ENCODE measurements around the gene SLF2. TPM values are rescaled to one million over a fixed set of nuclear protein-coding genes. Genes with fewer than 3 reads are reported as not detected.

Gene SLF2
- total and polyA plus RNA-seq, 2 of the 13 experiments (the other 11 are each of a cell fraction or from before 2014, with no cell fraction given) = 12.2 to 48.1 TPM

DNA sequence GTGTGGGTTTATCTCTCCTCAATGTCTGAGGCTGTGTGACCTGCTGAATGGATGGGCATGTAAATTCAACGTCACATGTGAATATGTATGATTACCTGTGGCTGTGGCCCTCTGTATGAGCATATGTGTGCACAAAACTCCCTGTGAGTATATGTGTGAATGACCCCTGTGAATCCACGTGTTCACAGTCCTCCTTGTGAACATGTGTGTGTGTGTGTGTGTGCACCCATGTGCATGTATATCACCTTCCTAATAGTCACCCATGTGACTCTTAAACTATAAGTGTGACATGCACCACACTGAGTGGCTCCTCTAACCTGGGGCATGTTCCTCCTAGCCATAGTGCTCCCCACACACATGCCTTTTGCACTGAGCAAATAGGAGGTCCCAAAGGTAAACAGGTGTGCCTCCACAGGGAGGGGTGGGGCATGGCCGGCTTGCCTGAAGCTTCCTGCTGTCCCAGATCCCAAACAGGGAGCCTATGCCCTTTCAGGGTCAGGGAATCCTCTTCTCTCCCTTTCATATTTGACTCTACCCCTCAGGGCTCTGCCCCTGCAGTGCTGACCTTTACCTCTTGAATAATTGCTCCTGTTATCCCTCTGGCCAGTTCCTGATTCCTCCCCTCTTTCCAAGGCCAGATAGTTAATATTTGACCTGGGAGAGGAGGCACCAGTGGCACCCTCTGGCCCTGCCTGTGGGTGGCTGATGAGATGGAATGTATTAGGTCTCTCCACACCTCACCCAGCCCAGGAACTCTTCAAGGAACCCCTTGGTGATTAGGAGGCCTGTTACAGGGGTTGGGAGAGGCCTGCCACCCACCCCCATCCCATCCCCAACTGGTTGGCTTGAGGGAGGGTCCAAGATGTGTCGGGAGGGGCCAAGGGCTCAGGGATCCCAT lies 58.4 kb downstream of the SLF2 start (continued):
- TF ChIP-seq, protein P1, sequence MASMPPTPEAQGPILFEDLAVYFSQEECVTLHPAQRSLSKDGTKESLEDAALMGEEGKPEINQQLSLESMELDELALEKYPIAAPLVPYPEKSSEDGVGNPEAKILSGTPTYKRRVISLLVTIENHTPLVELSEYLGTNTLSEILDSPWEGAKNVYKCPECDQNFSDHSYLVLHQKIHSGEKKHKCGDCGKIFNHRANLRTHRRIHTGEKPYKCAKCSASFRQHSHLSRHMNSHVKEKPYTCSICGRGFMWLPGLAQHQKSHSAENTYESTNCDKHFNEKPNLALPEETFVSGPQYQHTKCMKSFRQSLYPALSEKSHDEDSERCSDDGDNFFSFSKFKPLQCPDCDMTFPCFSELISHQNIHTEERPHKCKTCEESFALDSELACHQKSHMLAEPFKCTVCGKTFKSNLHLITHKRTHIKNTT (CRISPR knock-in tag; IDR thresholded peaks at IDR 0.05) = no peak
- peak; percentile 93; the same call in 1 of the 2 replicates for TF ChIP-seq ZKSCAN8 (CRISPR knock-in tag; IDR thresholded peaks at IDR 0.05; ENCODE audit: borderline replicate concordance)
- no peak for TF ChIP-seq PLRG1 (conservative IDR thresholded peaks at IDR 0.05)
- TF ChIP-seq ATF7 (IDR thresholded peaks at IDR 0.05) = no peak
- no peak for TF ChIP-seq ATF7 (CRISPR knock-in tag; IDR thresholded peaks at IDR 0.05)
- peak; percentile 76 for TF ChIP-seq ZNF124 (CRISPR knock-in tag; IDR thresholded peaks at IDR 0.05)
- TF ChIP-seq, protein P2, sequence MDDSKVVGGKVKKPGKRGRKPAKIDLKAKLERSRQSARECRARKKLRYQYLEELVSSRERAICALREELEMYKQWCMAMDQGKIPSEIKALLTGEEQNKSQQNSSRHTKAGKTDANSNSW (CRISPR knock-in tag; IDR thresholded peaks at IDR 0.05; ENCODE audit: borderline replicate concordance) = no peak
- no peak for TF ChIP-seq POLR2AphosphoS2 (IDR thresholded peaks at IDR 0.05; ENCODE audit: low read depth, low read length)
- no peak for TF ChIP-seq ZNF30 (CRISPR knock-in tag; IDR thresholded peaks at IDR 0.05)
- TF ChIP-seq, protein P3, sequence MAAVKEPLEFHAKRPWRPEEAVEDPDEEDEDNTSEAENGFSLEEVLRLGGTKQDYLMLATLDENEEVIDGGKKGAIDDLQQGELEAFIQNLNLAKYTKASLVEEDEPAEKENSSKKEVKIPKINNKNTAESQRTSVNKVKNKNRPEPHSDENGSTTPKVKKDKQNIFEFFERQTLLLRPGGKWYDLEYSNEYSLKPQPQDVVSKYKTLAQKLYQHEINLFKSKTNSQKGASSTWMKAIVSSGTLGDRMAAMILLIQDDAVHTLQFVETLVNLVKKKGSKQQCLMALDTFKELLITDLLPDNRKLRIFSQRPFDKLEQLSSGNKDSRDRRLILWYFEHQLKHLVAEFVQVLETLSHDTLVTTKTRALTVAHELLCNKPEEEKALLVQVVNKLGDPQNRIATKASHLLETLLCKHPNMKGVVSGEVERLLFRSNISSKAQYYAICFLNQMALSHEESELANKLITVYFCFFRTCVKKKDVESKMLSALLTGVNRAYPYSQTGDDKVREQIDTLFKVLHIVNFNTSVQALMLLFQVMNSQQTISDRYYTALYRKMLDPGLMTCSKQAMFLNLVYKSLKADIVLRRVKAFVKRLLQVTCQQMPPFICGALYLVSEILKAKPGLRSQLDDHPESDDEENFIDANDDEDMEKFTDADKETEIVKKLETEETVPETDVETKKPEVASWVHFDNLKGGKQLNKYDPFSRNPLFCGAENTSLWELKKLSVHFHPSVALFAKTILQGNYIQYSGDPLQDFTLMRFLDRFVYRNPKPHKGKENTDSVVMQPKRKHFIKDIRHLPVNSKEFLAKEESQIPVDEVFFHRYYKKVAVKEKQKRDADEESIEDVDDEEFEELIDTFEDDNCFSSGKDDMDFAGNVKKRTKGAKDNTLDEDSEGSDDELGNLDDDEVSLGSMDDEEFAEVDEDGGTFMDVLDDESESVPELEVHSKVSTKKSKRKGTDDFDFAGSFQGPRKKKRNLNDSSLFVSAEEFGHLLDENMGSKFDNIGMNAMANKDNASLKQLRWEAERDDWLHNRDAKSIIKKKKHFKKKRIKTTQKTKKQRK (IDR thresholded peaks at IDR 0.05; ENCODE audit: low read length) = no peak
- TF ChIP-seq ZFP62 (CRISPR knock-in tag; IDR thresholded peaks at IDR 0.05) = no peak
- TF ChIP-seq NFIC (IDR thresholded peaks at IDR 0.05; ENCODE audit: low read length) = no peak
- no peak for TF ChIP-seq TAF15 (IDR thresholded peaks at IDR 0.05; ENCODE audit: low read depth, low read length, poor library complexity, severe bottlenecking)
- peak; percentile 44; the same call in 1 of the 2 replicates for TF ChIP-seq KDM5B (CRISPR knock-in tag; IDR thresholded peaks at IDR 0.05; ENCODE audit: borderline replicate concordance)
- TF ChIP-seq ZBTB8A (CRISPR knock-in tag; IDR thresholded peaks at IDR 0.05; ENCODE audit: borderline replicate concordance, low read depth) = no peak
- TF ChIP-seq, protein P4, sequence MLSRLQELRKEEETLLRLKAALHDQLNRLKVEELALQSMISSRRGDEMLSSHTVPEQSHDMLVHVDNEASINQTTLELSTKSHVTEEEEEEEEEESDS (CRISPR knock-in tag; IDR thresholded peaks at IDR 0.05; ENCODE audit: borderline replicate concordance) = 0 out of 2 replicates have a peak, but pooled peaks have one; percentile 29
- peak; percentile 92 for TF ChIP-seq PITX1 (CRISPR knock-in tag; IDR thresholded peaks at IDR 0.05)
- no peak for TF ChIP-seq ZNF17 (CRISPR knock-in tag; IDR thresholded peaks at IDR 0.05)
- no peak for TF ChIP-seq ZNF253 (CRISPR knock-in tag; IDR thresholded peaks at IDR 0.05; ENCODE audit: borderline replicate concordance)
- TF ChIP-seq AHR (CRISPR knock-in tag; IDR thresholded peaks at IDR 0.05) = no peak
- TF ChIP-seq, protein P5, sequence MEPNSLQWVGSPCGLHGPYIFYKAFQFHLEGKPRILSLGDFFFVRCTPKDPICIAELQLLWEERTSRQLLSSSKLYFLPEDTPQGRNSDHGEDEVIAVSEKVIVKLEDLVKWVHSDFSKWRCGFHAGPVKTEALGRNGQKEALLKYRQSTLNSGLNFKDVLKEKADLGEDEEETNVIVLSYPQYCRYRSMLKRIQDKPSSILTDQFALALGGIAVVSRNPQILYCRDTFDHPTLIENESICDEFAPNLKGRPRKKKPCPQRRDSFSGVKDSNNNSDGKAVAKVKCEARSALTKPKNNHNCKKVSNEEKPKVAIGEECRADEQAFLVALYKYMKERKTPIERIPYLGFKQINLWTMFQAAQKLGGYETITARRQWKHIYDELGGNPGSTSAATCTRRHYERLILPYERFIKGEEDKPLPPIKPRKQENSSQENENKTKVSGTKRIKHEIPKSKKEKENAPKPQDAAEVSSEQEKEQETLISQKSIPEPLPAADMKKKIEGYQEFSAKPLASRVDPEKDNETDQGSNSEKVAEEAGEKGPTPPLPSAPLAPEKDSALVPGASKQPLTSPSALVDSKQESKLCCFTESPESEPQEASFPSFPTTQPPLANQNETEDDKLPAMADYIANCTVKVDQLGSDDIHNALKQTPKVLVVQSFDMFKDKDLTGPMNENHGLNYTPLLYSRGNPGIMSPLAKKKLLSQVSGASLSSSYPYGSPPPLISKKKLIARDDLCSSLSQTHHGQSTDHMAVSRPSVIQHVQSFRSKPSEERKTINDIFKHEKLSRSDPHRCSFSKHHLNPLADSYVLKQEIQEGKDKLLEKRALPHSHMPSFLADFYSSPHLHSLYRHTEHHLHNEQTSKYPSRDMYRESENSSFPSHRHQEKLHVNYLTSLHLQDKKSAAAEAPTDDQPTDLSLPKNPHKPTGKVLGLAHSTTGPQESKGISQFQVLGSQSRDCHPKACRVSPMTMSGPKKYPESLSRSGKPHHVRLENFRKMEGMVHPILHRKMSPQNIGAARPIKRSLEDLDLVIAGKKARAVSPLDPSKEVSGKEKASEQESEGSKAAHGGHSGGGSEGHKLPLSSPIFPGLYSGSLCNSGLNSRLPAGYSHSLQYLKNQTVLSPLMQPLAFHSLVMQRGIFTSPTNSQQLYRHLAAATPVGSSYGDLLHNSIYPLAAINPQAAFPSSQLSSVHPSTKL (CRISPR knock-in tag; IDR thresholded peaks at IDR 0.05) = peak; percentile 97
- no peak for TF ChIP-seq CENPT (CRISPR knock-in tag; IDR thresholded peaks at IDR 0.05; ENCODE audit: low read depth)

Data from HepG2 (cell line).